ENCODE results near the gene SLMAP.

DNA sequence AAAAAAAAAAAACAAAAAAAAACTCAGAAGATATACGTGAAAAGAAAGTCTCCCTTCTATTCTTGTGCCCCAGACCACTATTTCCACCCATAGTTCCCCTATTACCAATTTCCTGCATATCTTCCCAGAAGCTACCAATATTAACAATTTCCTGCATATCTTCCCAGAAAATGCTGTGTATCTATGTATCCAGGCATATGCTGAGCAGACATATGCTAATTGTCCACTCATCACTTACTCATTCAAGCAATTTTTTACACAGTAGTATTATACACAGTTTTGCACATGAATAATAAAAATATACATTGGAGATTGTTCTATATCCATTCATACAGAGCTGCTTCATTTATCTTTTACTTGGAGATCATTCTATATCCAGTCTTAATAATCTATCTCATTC, 12.6 kb upstream of the SLMAP start:
- TF ChIP-seq CTCF (IDR thresholded peaks at IDR 0.05; ENCODE audit: insufficient read depth, low read length, poor library complexity, severe bottlenecking) (no peak), EZH2phosphoT487 (conservative IDR thresholded peaks at IDR 0.05; ENCODE audit: low read length) (no peak)
